ENCODE data around the gene PSKH1. TPM values are rescaled to one million over a fixed set of nuclear protein-coding genes. Genes with fewer than 3 reads are reported as not detected.

PSKH1 gene
- total and polyA plus RNA-seq, 10 of the 15 experiments (the other 5 are each of a cell fraction or from before 2014, with no cell fraction given): 0.63 to 20.4 (median 7.8) TPM

DNA sequence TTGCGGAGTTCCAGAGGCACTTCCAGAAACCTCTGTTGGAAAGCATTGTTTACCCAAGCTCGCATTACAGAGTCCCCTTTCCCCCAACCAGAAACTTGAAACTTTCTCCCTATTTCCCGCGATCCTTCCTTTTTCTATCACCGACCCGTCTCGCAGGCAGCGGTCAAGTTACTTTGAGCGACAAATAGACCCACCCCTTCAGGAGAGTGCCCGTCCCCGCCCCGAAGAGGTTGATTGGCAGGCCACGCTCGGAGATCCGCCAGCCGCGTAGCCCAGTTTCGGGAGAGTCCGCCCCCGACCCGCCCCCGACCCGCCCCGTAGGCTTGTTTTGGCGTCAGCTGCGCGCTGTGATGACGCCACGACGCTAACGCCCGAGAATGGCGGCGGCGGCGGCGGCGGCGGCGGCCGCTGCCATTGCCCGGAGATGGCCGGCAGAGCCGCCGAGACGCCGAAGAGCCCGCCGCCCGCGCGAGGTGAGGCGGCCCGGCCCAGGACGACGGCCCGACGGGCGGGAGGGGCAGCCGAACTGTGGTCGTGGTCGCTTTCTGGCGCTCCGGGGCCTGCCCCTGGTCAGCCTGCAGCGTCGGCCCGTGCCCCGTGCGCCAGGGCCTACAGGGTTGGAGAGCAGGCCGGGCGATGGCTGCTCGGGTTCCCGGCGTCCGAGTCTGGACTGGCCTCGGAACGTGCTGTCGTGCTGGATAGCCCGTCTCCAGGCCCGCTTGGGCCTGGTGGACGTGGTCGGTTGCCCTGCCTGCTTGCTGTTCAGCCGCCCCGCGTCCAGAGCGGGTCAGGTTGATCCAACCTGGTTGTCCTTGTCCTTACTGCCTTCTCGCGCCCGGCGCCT lies at the start of gene PSKH1 (continued):
- no peak for TF ChIP-seq JUND (IDR thresholded peaks at IDR 0.05; ENCODE audit: low read depth, low read length)
- TF ChIP-seq CHD2 (IDR thresholded peaks at IDR 0.05; ENCODE audit: borderline replicate concordance, low read depth, low read length): 0 out of 2 replicates have a peak, but pooled peaks have one; percentile 61
- TF ChIP-seq BMI1 (IDR thresholded peaks at IDR 0.05; ENCODE audit: borderline replicate concordance): no peak
- TF ChIP-seq NR2C2 (IDR thresholded peaks at IDR 0.05; ENCODE audit: borderline replicate concordance, control insufficient read depth, insufficient read length, low read depth): no peak
- TF ChIP-seq CREB1 (IDR thresholded peaks at IDR 0.05; ENCODE audit: low read depth): peak; percentile 99
- TF ChIP-seq IRF4 (IDR thresholded peaks at IDR 0.05; ENCODE audit: low read depth, low read length): no peak
- peak; percentile 61 for TF ChIP-seq DPF2 (IDR thresholded peaks at IDR 0.05)
- TF ChIP-seq TCF7 (IDR thresholded peaks at IDR 0.05; ENCODE audit: borderline replicate concordance): no peak
- TF ChIP-seq, protein P1, sequence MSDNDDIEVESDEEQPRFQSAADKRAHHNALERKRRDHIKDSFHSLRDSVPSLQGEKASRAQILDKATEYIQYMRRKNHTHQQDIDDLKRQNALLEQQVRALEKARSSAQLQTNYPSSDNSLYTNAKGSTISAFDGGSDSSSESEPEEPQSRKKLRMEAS (IDR thresholded peaks at IDR 0.05; ENCODE audit: low read depth, low read length): no peak
- TF ChIP-seq POLR2AphosphoS5 (IDR thresholded peaks at IDR 0.05; ENCODE audit: low read length): no peak; the same call in 1 of the 2 replicates
- no peak for TF ChIP-seq RUNX3 (IDR thresholded peaks at IDR 0.05; ENCODE audit: low read length)
- TF ChIP-seq KLF5 (IDR thresholded peaks at IDR 0.05; ENCODE audit: partially characterized antibody): no peak
- peak; percentile 85; the same call in 1 of the 2 replicates for TF ChIP-seq RB1 (IDR thresholded peaks at IDR 0.05; ENCODE audit: borderline replicate concordance)
- no peak for TF ChIP-seq SREBF1 (IDR thresholded peaks at IDR 0.05; ENCODE audit: low read length)
- TF ChIP-seq TCF12 (IDR thresholded peaks at IDR 0.05; ENCODE audit: low read depth, low read length): no peak
- no peak for TF ChIP-seq GABPA (IDR thresholded peaks at IDR 0.05; ENCODE audit: low read depth)
- no peak; the same call in 1 of the 2 replicates for TF ChIP-seq SIN3A (IDR thresholded peaks at IDR 0.05; ENCODE audit: low read depth, low read length)
- no peak for TF ChIP-seq EZH2 (IDR thresholded peaks at IDR 0.05; ENCODE audit: borderline replicate concordance, control insufficient read depth, low read depth, low read length)
- TF ChIP-seq, protein P2, sequence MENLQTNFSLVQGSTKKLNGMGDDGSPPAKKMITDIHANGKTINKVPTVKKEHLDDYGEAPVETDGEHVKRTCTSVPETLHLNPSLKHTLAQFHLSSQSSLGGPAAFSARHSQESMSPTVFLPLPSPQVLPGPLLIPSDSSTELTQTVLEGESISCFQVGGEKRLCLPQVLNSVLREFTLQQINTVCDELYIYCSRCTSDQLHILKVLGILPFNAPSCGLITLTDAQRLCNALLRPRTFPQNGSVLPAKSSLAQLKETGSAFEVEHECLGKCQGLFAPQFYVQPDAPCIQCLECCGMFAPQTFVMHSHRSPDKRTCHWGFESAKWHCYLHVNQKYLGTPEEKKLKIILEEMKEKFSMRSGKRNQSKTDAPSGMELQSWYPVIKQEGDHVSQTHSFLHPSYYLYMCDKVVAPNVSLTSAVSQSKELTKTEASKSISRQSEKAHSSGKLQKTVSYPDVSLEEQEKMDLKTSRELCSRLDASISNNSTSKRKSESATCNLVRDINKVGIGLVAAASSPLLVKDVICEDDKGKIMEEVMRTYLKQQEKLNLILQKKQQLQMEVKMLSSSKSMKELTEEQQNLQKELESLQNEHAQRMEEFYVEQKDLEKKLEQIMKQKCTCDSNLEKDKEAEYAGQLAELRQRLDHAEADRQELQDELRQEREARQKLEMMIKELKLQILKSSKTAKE (IDR thresholded peaks at IDR 0.05; ENCODE audit: low read depth, poor library complexity, severe bottlenecking): no peak
- TF ChIP-seq YBX1 (IDR thresholded peaks at IDR 0.05): no peak
- no peak for TF ChIP-seq HDGF (IDR thresholded peaks at IDR 0.05)
- TF ChIP-seq LARP7 (IDR thresholded peaks at IDR 0.05): peak; percentile 93
- peak; percentile 84 for TF ChIP-seq POLR2A (IDR thresholded peaks at IDR 0.05; ENCODE audit: low read depth, low read length)
- TF ChIP-seq, protein P3, sequence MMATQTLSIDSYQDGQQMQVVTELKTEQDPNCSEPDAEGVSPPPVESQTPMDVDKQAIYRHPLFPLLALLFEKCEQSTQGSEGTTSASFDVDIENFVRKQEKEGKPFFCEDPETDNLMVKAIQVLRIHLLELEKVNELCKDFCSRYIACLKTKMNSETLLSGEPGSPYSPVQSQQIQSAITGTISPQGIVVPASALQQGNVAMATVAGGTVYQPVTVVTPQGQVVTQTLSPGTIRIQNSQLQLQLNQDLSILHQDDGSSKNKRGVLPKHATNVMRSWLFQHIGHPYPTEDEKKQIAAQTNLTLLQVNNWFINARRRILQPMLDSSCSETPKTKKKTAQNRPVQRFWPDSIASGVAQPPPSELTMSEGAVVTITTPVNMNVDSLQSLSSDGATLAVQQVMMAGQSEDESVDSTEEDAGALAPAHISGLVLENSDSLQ (IDR thresholded peaks at IDR 0.05): peak; percentile 98
- TF ChIP-seq, protein P4, sequence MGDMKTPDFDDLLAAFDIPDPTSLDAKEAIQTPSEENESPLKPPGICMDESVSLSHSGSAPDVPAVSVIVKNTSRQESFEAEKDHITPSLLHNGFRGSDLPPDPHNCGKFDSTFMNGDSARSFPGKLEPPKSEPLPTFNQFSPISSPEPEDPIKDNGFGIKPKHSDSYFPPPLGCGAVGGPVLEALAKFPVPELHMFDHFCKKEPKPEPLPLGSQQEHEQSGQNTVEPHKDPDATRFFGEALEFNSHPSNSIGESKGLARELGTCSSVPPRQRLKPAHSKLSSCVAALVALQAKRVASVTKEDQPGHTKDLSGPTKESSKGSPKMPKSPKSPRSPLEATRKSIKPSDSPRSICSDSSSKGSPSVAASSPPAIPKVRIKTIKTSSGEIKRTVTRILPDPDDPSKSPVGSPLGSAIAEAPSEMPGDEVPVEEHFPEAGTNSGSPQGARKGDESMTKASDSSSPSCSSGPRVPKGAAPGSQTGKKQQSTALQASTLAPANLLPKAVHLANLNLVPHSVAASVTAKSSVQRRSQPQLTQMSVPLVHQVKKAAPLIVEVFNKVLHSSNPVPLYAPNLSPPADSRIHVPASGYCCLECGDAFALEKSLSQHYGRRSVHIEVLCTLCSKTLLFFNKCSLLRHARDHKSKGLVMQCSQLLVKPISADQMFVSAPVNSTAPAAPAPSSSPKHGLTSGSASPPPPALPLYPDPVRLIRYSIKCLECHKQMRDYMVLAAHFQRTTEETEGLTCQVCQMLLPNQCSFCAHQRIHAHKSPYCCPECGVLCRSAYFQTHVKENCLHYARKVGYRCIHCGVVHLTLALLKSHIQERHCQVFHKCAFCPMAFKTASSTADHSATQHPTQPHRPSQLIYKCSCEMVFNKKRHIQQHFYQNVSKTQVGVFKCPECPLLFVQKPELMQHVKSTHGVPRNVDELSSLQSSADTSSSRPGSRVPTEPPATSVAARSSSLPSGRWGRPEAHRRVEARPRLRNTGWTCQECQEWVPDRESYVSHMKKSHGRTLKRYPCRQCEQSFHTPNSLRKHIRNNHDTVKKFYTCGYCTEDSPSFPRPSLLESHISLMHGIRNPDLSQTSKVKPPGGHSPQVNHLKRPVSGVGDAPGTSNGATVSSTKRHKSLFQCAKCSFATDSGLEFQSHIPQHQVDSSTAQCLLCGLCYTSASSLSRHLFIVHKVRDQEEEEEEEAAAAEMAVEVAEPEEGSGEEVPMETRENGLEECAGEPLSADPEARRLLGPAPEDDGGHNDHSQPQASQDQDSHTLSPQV (IDR thresholded peaks at IDR 0.05): peak; percentile 15; the same call in 1 of the 2 replicates
